A673 (cell line): ENCODE measurements around the gene GSG1L. TPM values are rescaled to one million over a fixed set of nuclear protein-coding genes. Genes with fewer than 3 reads are reported as not detected.

Experiments used
- BruUV-seq: library from RNA; stranded (reverse); fragments of 400-500 nt; replicated peaks from 2 replicates; lab custom pipeline; 2021; lab: Mats Ljungman, UMichigan
- CTCF ChIA-PET: fragments of 300-600 bp; sonication (Branson Sonifier 250); formaldehyde crosslinking; loops from one replicate; lab custom pipeline; 2022; ENCODE audit warnings: antibody characterized with exemption; lab: Charles Lee
- POLR2A ChIA-PET: fragments of 300-600 bp; sonication (Branson Sonifier 250); formaldehyde crosslinking; loops from one replicate; lab custom pipeline; 2022; ENCODE audit warnings: antibody characterized with exemption; ENCODE audit not compliant: low non-redundant PET; lab: Charles Lee
- DNase-seq: peaks from one replicate; pipeline ENCODE4 v3.0.0-alpha.2; 2015; ENCODE audit warnings: low spot score
- H3K27ac ChIP-seq: fragments of 200-600 bp; sonication (generic); 2 replicates; pipeline ENCODE4 v1.5.1; 2016; ENCODE audit warnings: mixed run types, low read depth, mild to moderate bottlenecking, mixed read lengths, antibody characterized with exemption, low read length; ENCODE audit not compliant: poor library complexity, severe bottlenecking
- H3K27me3 ChIP-seq: fragments of 200-600 bp; sonication (generic); replicated peaks from 2 replicates; pipeline ENCODE4 v1.6.1; 2017; ENCODE audit warnings: mixed run types, low read depth, mild to moderate bottlenecking, mixed read lengths, antibody characterized with exemption, low read length; ENCODE audit not compliant: insufficient read depth, poor library complexity
- H3K36me3 ChIP-seq: fragments of 200-600 bp; sonication (generic); 2 replicates; pipeline ENCODE4 v1.6.1; 2016; ENCODE audit warnings: mixed run types, mild to moderate bottlenecking, mixed read lengths, antibody characterized with exemption, low read length; ENCODE audit not compliant: insufficient read depth, poor library complexity, severe bottlenecking
- H3K4me1 ChIP-seq: fragments of 200-600 bp; sonication (generic); 2 replicates; pipeline ENCODE4 v1.6.1; 2017; ENCODE audit warnings: mixed run types, mild to moderate bottlenecking, mixed read lengths, antibody characterized with exemption, low read length; ENCODE audit not compliant: insufficient read depth, poor library complexity, severe bottlenecking
- H3K4me3 ChIP-seq: fragments of 200-600 bp; sonication (generic); 2 replicates; pipeline ENCODE4 v1.5.1; 2016; ENCODE audit warnings: low read depth, mixed run types, mild to moderate bottlenecking, mixed read lengths, low read length; ENCODE audit not compliant: poor library complexity, severe bottlenecking
- H3K9me3 ChIP-seq: fragments of 200-600 bp; sonication (generic); 2 replicates; pipeline ENCODE4 v1.6.1; 2016; ENCODE audit warnings: mixed run types, low read depth, mild to moderate bottlenecking, mixed read lengths, antibody characterized with exemption, low read length; ENCODE audit not compliant: poor library complexity, severe bottlenecking
- CTCF ChIP-seq: fragments of 300-800, 200-600 bp; sonication (generic); conservative IDR thresholded peaks from 2 replicates; pipeline ENCODE4 v1.5.1; 2017; ENCODE audit warnings: low read depth, mild to moderate bottlenecking, antibody characterized with exemption, low read length, moderate library complexity, mixed read lengths
- EZH2 ChIP-seq: fragments of 200-600 bp; sonication (generic); IDR thresholded peaks from 2 replicates; pipeline ENCODE4 v1.6.1; 2017; ENCODE audit warnings: borderline replicate concordance, low read depth, mild to moderate bottlenecking, mixed read lengths, antibody characterized with exemption, low read length; ENCODE audit not compliant: poor library complexity, severe bottlenecking
- intact Hi-C: fragments of 100-400 bp; cut with micrococcal nuclease; formaldehyde crosslinking; loops from one replicate; pipeline ENCODE4 v1.10.0; 2022; ENCODE audit not compliant: unreplicated experiment
- total RNA-seq: library from RNA; stranded (reverse); gene quantifications from 2 replicates; pipeline ENCODE4 v1.2.3, GENCODE V29; 2021

GSG1L gene
- total RNA-seq, 1 experiment from 2014 or later: not detected

DNA sequence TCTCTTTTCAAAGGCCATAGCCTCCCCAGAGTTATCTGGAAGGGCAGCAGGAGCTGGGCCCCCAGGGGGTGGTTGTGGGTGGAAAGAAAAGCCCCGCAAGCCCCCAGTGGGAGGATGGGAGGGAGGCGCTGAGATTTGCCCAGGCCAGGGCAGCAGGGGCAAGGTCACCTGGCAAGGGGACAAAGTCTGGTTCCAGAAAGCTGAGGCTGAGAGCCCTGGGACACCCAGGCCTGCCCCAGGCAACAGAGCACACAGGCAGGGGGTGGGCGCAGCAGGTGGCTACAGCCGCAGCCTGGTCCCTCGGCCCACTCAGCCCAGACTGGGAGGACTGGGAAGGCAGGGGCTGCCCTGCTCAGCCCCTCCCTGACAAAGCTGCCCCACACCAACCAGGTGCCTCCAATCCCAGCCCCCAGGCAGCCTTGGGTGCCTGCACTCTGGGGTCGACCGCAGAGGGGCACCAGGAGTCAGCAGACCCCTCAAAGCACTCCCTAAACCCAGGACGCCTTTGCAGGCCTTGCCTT is 23.7 kb upstream of the GSG1L start:
- Histone ChIP-seq H3K27ac (no peak overlapping the region), H3K4me1 (no peaks in the 10 kb centered on the region), H3K36me3 (no peaks in the 10 kb centered on the region), H3K4me3 (no peak overlapping the region), H3K27me3 (no peaks in the 10 kb centered on the region), H3K9me3 (no peaks in the 10 kb centered on the region)
- no peak for DNase-seq
- intact Hi-C loops: no loop called here
- POLR2A ChIA-PET: no interaction called here
- BruUV-seq: no TSS peak
- CTCF ChIA-PET: no interaction called here
- TF ChIP-seq EZH2 (no peak), CTCF (no peak)

- ChIA-PET POLR2A (interaction anchor here (0.7 kb wide), 2 partner anchors 55 to 307 kb away, joined by 3 to 5 read pairs; no protein-coding TSS in a partner anchor), CTCF (no interaction called here)
Measured at GRCh38 chr16:28086186-28087139, 22.9 kb upstream of the GSG1L start.

More at GRCh38 chr16:28086186-28087139, 22.9 kb upstream of the GSG1L start:
- no peaks in the 10 kb centered on the region for H3K27me3 ChIP-seq
- H3K36me3 ChIP-seq: no peaks in the 10 kb centered on the region
- no peaks in the 10 kb centered on the region for H3K4me1 ChIP-seq
- intact Hi-C loops: no loop called here
- H3K27ac ChIP-seq: no peak overlapping the region
- no peaks in the 10 kb centered on the region for H3K9me3 ChIP-seq
- no peak for TF ChIP-seq EZH2
- no peak for TF ChIP-seq CTCF
- no peak for DNase-seq
- BruUV-seq: no TSS peak
- H3K4me3 ChIP-seq: no peak overlapping the region
